AG04450 (cell line): ENCODE data around the gene VWA5B1. TPM values are rescaled to one million over a fixed set of nuclear protein-coding genes. Genes with fewer than 3 reads are reported as not detected.

Experiments
- CTCF ChIA-PET: fragments of 300-600, 350-600 bp; formaldehyde crosslinking; extraction: SDS; loops from one replicate; lab custom pipeline; 2022; ENCODE audit warnings: antibody characterized with exemption, inconsistent platforms; lab: Charles Lee
- POLR2A ChIA-PET: fragments of 350-600 bp; formaldehyde crosslinking; extraction: SDS; loops from one replicate; lab custom pipeline; 2021; ENCODE audit warnings: antibody characterized with exemption, inconsistent platforms; lab: Yijun Ruan, JAX
- DNase-seq: peaks from one replicate; pipeline ENCODE4 v3.0.0-alpha.2; 2011; ENCODE audit warnings: low read depth, low spot score
- H3K27ac ChIP-seq: one replicate; pipeline ENCODE4 v1.5.1; 2012; ENCODE audit warnings: low read depth, low read length, control low read depth
- H3K27me3 ChIP-seq: one replicate; pipeline ENCODE4 v1.6.0; 2012; ENCODE audit warnings: low read length; ENCODE audit not compliant: control insufficient read depth, insufficient read depth
- H3K4me3 ChIP-seq: 2 replicates; pipeline ENCODE4 v1.5.1; 2011; ENCODE audit warnings: mild to moderate bottlenecking, low read depth, low read length, control low read depth
- H3K9me3 ChIP-seq: 2 replicates; pipeline ENCODE4 v1.5.1; 2012; ENCODE audit warnings: low read length; ENCODE audit not compliant: control insufficient read depth, insufficient read depth
- polyA plus RNA-seq: library from polyadenylated mRNA; depleted of rRNA; stranded (reverse); fragments of >200 nt; gene quantifications from 2 replicates; pipeline ENCODE4 v1.2.3, GENCODE V29; 2011
- TF ChIP-seq, protein P1 (sequence below): IDR thresholded peaks from 2 replicates; pipeline ENCODE4 v1.5.1; 2011; ENCODE audit warnings: low read depth, low read length, control low read depth, inconsistent platforms

Gene VWA5B1
- polyA plus RNA-seq, 1 experiment: not detected

- no peaks in the 10 kb centered on the region; the same call in 1 of the 2 replicates for H3K9me3 ChIP-seq
- H3K27ac ChIP-seq: no peak overlapping the region
- peaks cover 25% of the 10 kb centered on the region for H3K27me3 ChIP-seq
- ChIA-PET POLR2A (no interaction called here), CTCF (interaction anchor here (1.3 to 2.6 kb wide), 3 partner anchors 54 to 163 kb away, joined by 6 to 11 read pairs (median 9); no protein-coding TSS in a partner anchor)
- TF ChIP-seq, protein P1, sequence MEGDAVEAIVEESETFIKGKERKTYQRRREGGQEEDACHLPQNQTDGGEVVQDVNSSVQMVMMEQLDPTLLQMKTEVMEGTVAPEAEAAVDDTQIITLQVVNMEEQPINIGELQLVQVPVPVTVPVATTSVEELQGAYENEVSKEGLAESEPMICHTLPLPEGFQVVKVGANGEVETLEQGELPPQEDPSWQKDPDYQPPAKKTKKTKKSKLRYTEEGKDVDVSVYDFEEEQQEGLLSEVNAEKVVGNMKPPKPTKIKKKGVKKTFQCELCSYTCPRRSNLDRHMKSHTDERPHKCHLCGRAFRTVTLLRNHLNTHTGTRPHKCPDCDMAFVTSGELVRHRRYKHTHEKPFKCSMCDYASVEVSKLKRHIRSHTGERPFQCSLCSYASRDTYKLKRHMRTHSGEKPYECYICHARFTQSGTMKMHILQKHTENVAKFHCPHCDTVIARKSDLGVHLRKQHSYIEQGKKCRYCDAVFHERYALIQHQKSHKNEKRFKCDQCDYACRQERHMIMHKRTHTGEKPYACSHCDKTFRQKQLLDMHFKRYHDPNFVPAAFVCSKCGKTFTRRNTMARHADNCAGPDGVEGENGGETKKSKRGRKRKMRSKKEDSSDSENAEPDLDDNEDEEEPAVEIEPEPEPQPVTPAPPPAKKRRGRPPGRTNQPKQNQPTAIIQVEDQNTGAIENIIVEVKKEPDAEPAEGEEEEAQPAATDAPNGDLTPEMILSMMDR: no peak
- DNase-seq: no peak
- H3K4me3 ChIP-seq: no peak overlapping the region
Measured at GRCh38 chr1:20375563-20375962, 84.9 kb downstream of the VWA5B1 start.

DNA sequence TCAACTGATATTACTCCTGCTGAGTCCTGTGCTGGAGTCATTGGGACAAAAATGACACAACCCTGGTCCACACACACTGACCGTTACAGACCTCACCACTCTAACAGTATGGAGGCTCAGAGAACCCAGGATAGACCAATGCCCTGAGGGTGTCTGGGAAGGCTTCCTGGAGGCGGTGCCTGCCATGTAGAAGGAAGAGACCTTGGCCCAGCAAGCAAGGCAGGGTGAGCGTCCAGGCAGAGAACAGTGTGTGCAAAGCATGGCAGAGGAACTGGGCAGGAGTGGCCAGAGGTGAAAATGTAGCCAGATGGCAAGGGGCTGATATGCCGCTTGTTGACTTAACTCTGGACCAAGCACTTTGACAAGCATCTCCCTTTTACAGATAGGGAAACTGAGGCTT is 85.5 kb downstream of the VWA5B1 start:
- H3K9me3 ChIP-seq: no peaks in the 10 kb centered on the region; the same call in 1 of the 2 replicates
- no peak overlapping the region for H3K4me3 ChIP-seq
- DNase-seq: no peak
- peaks cover 21% of the 10 kb centered on the region for H3K27me3 ChIP-seq
- H3K27ac ChIP-seq: no peak overlapping the region
- TF ChIP-seq, protein P1: no peak
- POLR2A ChIA-PET: no interaction called here
- CTCF ChIA-PET: interaction anchor here (0.8 to 2.9 kb wide), 7 partner anchors 14 to 163 kb away, joined by 3 to 18 read pairs (median 6); no protein-coding TSS in a partner anchor

- no peaks in the 10 kb centered on the region for H3K9me3 ChIP-seq
- TF ChIP-seq, protein P1: peak; percentile 88
- ChIA-PET CTCF (interaction anchor here (0.5 to 2.9 kb wide), 15 partner anchors 9 to 1260 kb away, joined by 3 to 18 read pairs (median 4); no protein-coding TSS in a partner anchor), POLR2A (no interaction called here)
- H3K27me3 ChIP-seq: peaks cover 17% of the 10 kb centered on the region
- DNase-seq: no peak
- no peak overlapping the region for H3K4me3 ChIP-seq
- no peak overlapping the region for H3K27ac ChIP-seq
Measured at GRCh38 chr1:20376880-20377494, 86.3 kb downstream of the VWA5B1 start.

DNA sequence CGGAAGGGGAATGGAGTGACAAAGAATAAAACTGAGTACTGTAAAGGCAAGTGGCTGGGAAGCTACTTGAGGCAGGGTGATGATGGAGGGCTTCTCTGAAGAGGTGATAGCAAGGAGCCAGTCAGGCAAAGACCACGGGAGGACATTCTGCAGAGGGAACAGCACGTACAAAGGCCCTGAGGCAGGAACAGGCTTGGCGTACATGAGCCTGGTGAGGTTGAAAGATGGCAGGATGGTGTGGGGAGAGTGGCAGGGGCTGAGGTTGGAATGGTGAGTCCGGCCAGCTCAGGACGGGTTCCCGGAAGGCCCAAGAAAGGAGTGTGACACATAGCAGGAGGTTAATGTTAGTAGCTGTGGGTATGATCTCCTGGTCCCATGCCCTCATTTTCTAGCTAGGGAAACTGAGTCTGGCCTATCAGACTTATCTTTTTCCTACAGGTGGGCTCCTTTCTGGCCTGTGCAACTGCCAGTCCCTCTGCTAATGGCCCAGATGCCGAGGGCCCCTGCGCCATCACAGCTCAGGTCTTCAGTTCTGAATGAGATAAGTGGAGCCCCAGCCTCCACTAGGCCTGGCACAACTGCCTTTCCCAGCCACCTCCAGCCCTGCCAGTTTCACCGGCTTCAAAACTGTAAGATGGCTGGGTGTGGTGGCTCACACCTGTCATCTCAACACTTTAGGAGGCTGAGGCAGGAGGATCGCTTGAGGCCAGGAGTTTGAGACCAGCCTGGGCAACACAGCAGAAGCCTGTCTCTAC is 87.0 kb downstream of the VWA5B1 start:
- no peaks in the 10 kb centered on the region for H3K9me3 ChIP-seq
- DNase-seq: no peak
- H3K4me3 ChIP-seq: no peak overlapping the region
- peaks cover 18% of the 10 kb centered on the region for H3K27me3 ChIP-seq
- ChIA-PET CTCF (interaction anchor here (0.8 to 2.9 kb wide), 13 partner anchors 8 to 165 kb away, joined by 3 to 18 read pairs (median 4); no protein-coding TSS in a partner anchor), POLR2A (no interaction called here)
- TF ChIP-seq, protein P1: no peak
- H3K27ac ChIP-seq: no peak overlapping the region
